HEK293 (cell line): Measurements from ENCODE around the gene CACNA1H.

ENCODE experiments used
- IKZF3 ChIP-seq: fragments of 450-650 bp; IDR thresholded peaks from 2 replicates; pipeline ENCODE4 v1.5.0; 2018; ENCODE audit warnings: missing biosample characterization, mild to moderate bottlenecking, missing genetic modification characterization, moderate library complexity
- MYNN ChIP-seq: fragments of 450-650 bp; formaldehyde crosslinking; IDR thresholded peaks from 2 replicates; pipeline ENCODE4 v1.5.1; 2016; ENCODE audit warnings: missing biosample characterization, missing genetic modification characterization, borderline replicate concordance
- YY1 ChIP-seq: fragments of 450-650 bp; formaldehyde crosslinking; IDR thresholded peaks from 2 replicates; pipeline ENCODE4 v1.5.1; 2018; ENCODE audit warnings: missing biosample characterization, missing genetic modification characterization
- ZBTB11 ChIP-seq: fragments of 450-650 bp; formaldehyde crosslinking; conservative IDR thresholded peaks from 2 replicates; pipeline ENCODE4 v1.5.1; 2016; ENCODE audit warnings: low read depth, missing biosample characterization, missing genetic modification characterization
- ZNF114 ChIP-seq: fragments of 450-650 bp; formaldehyde crosslinking; IDR thresholded peaks from 2 replicates; pipeline ENCODE4 v1.5.0; 2017; ENCODE audit warnings: missing biosample characterization, missing genetic modification characterization
- ZNF530 ChIP-seq: fragments of 450-650 bp; formaldehyde crosslinking; IDR thresholded peaks from 2 replicates; pipeline ENCODE4 v1.5.1; 2016; ENCODE audit warnings: low read depth, missing biosample characterization, missing genetic modification characterization
- ZNF624 ChIP-seq: fragments of 450-650 bp; formaldehyde crosslinking; IDR thresholded peaks from 2 replicates; pipeline ENCODE4 v1.5.1; 2017; ENCODE audit warnings: missing biosample characterization, missing genetic modification characterization
- ZNF654 ChIP-seq: fragments of 450-650 bp; formaldehyde crosslinking; IDR thresholded peaks from 2 replicates; pipeline ENCODE4 v1.5.1; 2016; ENCODE audit warnings: low read depth, missing biosample characterization, missing genetic modification characterization
- ZNF704 ChIP-seq: fragments of 450-650 bp; formaldehyde crosslinking; IDR thresholded peaks from 2 replicates; pipeline ENCODE4 v1.5.1; 2016; ENCODE audit warnings: missing biosample characterization, missing genetic modification characterization
- TF ChIP-seq, protein P1 (sequence below): fragments of 450-650 bp; formaldehyde crosslinking; IDR thresholded peaks from 2 replicates; pipeline ENCODE4 v1.5.1; 2016; ENCODE audit warnings: missing biosample characterization, missing genetic modification characterization
- TF ChIP-seq, protein P2 (sequence below): fragments of 450-650 bp; formaldehyde crosslinking; IDR thresholded peaks from 2 replicates; pipeline ENCODE4 v1.5.1; 2016; ENCODE audit warnings: missing biosample characterization, missing genetic modification characterization, low read depth

GRCh38 chr16:1218061-1218929, 65.4 kb downstream of the CACNA1H start:
- TF ChIP-seq ZNF114 (tag by site-specific recombination): no peak
- TF ChIP-seq, protein P1, sequence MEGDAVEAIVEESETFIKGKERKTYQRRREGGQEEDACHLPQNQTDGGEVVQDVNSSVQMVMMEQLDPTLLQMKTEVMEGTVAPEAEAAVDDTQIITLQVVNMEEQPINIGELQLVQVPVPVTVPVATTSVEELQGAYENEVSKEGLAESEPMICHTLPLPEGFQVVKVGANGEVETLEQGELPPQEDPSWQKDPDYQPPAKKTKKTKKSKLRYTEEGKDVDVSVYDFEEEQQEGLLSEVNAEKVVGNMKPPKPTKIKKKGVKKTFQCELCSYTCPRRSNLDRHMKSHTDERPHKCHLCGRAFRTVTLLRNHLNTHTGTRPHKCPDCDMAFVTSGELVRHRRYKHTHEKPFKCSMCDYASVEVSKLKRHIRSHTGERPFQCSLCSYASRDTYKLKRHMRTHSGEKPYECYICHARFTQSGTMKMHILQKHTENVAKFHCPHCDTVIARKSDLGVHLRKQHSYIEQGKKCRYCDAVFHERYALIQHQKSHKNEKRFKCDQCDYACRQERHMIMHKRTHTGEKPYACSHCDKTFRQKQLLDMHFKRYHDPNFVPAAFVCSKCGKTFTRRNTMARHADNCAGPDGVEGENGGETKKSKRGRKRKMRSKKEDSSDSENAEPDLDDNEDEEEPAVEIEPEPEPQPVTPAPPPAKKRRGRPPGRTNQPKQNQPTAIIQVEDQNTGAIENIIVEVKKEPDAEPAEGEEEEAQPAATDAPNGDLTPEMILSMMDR: no peak
- TF ChIP-seq YY1 (tag by site-specific recombination): no peak
- no peak for TF ChIP-seq ZBTB11
- TF ChIP-seq ZNF654 (tag by site-specific recombination): no peak
- no peak for TF ChIP-seq ZNF624 (tag by site-specific recombination)
- TF ChIP-seq ZNF704 (tag by site-specific recombination): no peak
- no peak for TF ChIP-seq MYNN
- TF ChIP-seq, protein P2, sequence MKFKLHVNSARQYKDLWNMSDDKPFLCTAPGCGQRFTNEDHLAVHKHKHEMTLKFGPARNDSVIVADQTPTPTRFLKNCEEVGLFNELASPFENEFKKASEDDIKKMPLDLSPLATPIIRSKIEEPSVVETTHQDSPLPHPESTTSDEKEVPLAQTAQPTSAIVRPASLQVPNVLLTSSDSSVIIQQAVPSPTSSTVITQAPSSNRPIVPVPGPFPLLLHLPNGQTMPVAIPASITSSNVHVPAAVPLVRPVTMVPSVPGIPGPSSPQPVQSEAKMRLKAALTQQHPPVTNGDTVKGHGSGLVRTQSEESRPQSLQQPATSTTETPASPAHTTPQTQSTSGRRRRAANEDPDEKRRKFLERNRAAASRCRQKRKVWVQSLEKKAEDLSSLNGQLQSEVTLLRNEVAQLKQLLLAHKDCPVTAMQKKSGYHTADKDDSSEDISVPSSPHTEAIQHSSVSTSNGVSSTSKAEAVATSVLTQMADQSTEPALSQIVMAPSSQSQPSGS (tag by site-specific recombination): no peak
- TF ChIP-seq IKZF3 (tag by site-specific recombination): no peak
- TF ChIP-seq ZNF530: no peak
